GM12878 (cell line): ENCODE results near the gene TTC39B. TPM values are rescaled to one million over a fixed set of nuclear protein-coding genes. Genes with fewer than 3 reads are reported as not detected.

Experiments used
- ATAC-seq: fragments of 200-7000 bp; cut with Tn5 transposase; 3 replicates; pipeline ENCODE4 v1.9.1; 2020; ENCODE audit warnings: mild to moderate bottlenecking, moderate library complexity
- BruUV-seq: library from RNA; stranded (reverse); fragments of 400-500 nt; replicated peaks from 2 replicates; lab custom pipeline; 2021; lab: Mats Ljungman, UMichigan
- CTCF ChIA-PET: fragments of 300-600 bp; sonication (Branson Sonifier 250); formaldehyde crosslinking; extraction: SDS; loops from one replicate; lab custom pipeline; 2021; ENCODE audit warnings: inconsistent platforms; lab: Yijun Ruan, JAX
- POLR2A ChIA-PET: fragments of 350-600 bp; formaldehyde crosslinking; extraction: SDS; loops from one replicate; lab custom pipeline; 2021; ENCODE audit warnings: inconsistent platforms; lab: Charles Lee
- RAD21 ChIA-PET: fragments of 300-600 bp; sonication (Branson Sonifier 250); formaldehyde crosslinking; loops from one replicate; lab custom pipeline; 2023; ENCODE audit warnings: antibody characterized with exemption; ENCODE audit not compliant: unreplicated experiment; lab: Charles Lee
- SMC1A ChIA-PET: fragments of 300-600 bp; sonication (Branson Sonifier 250); formaldehyde crosslinking; loops from one replicate; lab custom pipeline; 2023; ENCODE audit not compliant: unreplicated experiment, uncharacterized antibody; lab: Charles Lee
- DNase-seq: peaks from one replicate; pipeline ENCODE4 v3.0.0-alpha.2; 2011; ENCODE audit warnings: low read depth, low spot score
- FAIRE-seq: peaks from 3 replicates; lab custom pipeline; 2011; peaks lifted over from hg19 to GRCh38; lab: Jason Lieb, UNC
- H2AFZ ChIP-seq: 2 replicates; pipeline ENCODE4 v1.6.0; 2011; ENCODE audit warnings: low read depth, low read length, control low read depth; ENCODE audit not compliant: control insufficient read depth
- H3K27ac ChIP-seq: 2 replicates; pipeline ENCODE4 v1.5.1; 2011; ENCODE audit warnings: control low read depth; ENCODE audit not compliant: control insufficient read depth, insufficient read depth
- H3K27me3 ChIP-seq, 2 experiments: replicated peaks in 1 of 2; 2 replicates each; pipeline versions ENCODE4 v1.6.0 to v1.6.1; 2011; ENCODE audit warnings: low read length in 1 of 2; ENCODE audit not compliant: control insufficient read depth in 2 of 2, insufficient read depth in 2 of 2
- H3K36me3 ChIP-seq, 2 experiments: 2 replicates each; pipeline ENCODE4 v1.5.1; 2011; ENCODE audit warnings: low read length in 1 of 2; ENCODE audit not compliant: control insufficient read depth in 2 of 2, insufficient read depth in 2 of 2
- H3K4me1 ChIP-seq: 2 replicates; pipeline ENCODE4 v1.6.1; 2011; ENCODE audit warnings: mild to moderate bottlenecking, low read length, moderate library complexity, mixed read lengths; ENCODE audit not compliant: control insufficient read depth, insufficient read depth
- H3K4me2 ChIP-seq: 2 replicates; pipeline ENCODE4 v1.6.0; 2011; ENCODE audit warnings: control low read depth; ENCODE audit not compliant: control insufficient read depth, insufficient read depth
- H3K4me3 ChIP-seq: fragments of 200-600 bp; sonication (generic); 2 replicates; pipeline ENCODE4 v1.5.1; 2016
- H3K79me2 ChIP-seq: 2 replicates; pipeline ENCODE4 v1.6.0; 2011; ENCODE audit warnings: low read length; ENCODE audit not compliant: control insufficient read depth, insufficient read depth
- H3K9ac ChIP-seq: 2 replicates; pipeline ENCODE4 v1.8.0; 2011; ENCODE audit warnings: low read length, control low read depth, mixed read lengths; ENCODE audit not compliant: control insufficient read depth, insufficient read depth
- H3K9me3 ChIP-seq: replicated peaks from 3 replicates; pipeline ENCODE4 v1.5.1; 2011; ENCODE audit warnings: mild to moderate bottlenecking, low read length; ENCODE audit not compliant: control insufficient read depth, insufficient read depth
- H4K20me1 ChIP-seq: 2 replicates; pipeline ENCODE4 v1.6.0; 2011; ENCODE audit not compliant: control insufficient read depth, insufficient read depth
- ATF3 ChIP-seq: IDR thresholded peaks from 2 replicates; pipeline ENCODE4 v1.6.1; 2011; ENCODE audit warnings: low read depth, mild to moderate bottlenecking, low read length, moderate library complexity, borderline replicate concordance; ENCODE audit errors: extremely low read depth
- BACH1 ChIP-seq: fragments of 450-650 bp; IDR thresholded peaks from 2 replicates; pipeline ENCODE4 v1.6.1; 2017; ENCODE audit warnings: mild to moderate bottlenecking, borderline replicate concordance
- BRCA1 ChIP-seq: IDR thresholded peaks from 2 replicates; pipeline ENCODE4 v1.6.1; 2011; ENCODE audit warnings: low read depth, low read length, improper control_type of control experiment
- CEBPB ChIP-seq, 2 experiments: fragments of 150-350 bp in 1 of 2; IDR thresholded peaks; 2 replicates each; pipeline ENCODE4 v1.6.1; 2012 to 2014; ENCODE audit warnings: low read depth in 2 of 2, low read length in 2 of 2, borderline replicate concordance in 1 of 2, inconsistent platforms in 1 of 2
- CHD1 ChIP-seq: IDR thresholded peaks from 2 replicates; pipeline ENCODE4 v1.6.1; 2012; ENCODE audit warnings: low read depth, low read length, improper control_type of control experiment
- CREB1 ChIP-seq: IDR thresholded peaks from 2 replicates; pipeline ENCODE4 v1.6.1; 2012; ENCODE audit warnings: low read depth, mild to moderate bottlenecking, inconsistent platforms
- ESRRA ChIP-seq: IDR thresholded peaks from 2 replicates; pipeline ENCODE4 v1.6.1; 2012; ENCODE audit warnings: mild to moderate bottlenecking, low read length, improper control_type of control experiment
- NR2F1 ChIP-seq: fragments of 450-650 bp; conservative IDR thresholded peaks from 2 replicates; pipeline ENCODE4 v1.6.1; 2017; ENCODE audit warnings: mild to moderate bottlenecking
- PAX8 ChIP-seq: fragments of 450-650 bp; IDR thresholded peaks from 2 replicates; pipeline ENCODE4 v1.6.1; 2017; ENCODE audit warnings: mild to moderate bottlenecking, moderate library complexity
- RFX5 ChIP-seq: IDR thresholded peaks from 2 replicates; pipeline ENCODE4 v1.6.1; 2011; ENCODE audit warnings: low read depth, low read length, improper control_type of control experiment
- SIX5 ChIP-seq: IDR thresholded peaks from 2 replicates; pipeline ENCODE4 v1.6.1; 2011; ENCODE audit warnings: mild to moderate bottlenecking, low read depth, low read length, moderate library complexity; ENCODE audit not compliant: severe bottlenecking
- USF1 ChIP-seq: IDR thresholded peaks from 2 replicates; pipeline ENCODE4 v1.6.1; 2011; ENCODE audit warnings: borderline replicate concordance, low read depth, mild to moderate bottlenecking, moderate library complexity, mixed read lengths, low read length; ENCODE audit not compliant: insufficient read depth; ENCODE audit errors: extremely low read length
- YY1 ChIP-seq: IDR thresholded peaks from 2 replicates; pipeline ENCODE4 v1.6.1; 2011; ENCODE audit warnings: low read depth, mild to moderate bottlenecking, low read length
- ZNF24 ChIP-seq: fragments of 450-650 bp; IDR thresholded peaks from 2 replicates; pipeline ENCODE4 v1.6.1; 2017; ENCODE audit warnings: antibody characterized with exemption, mild to moderate bottlenecking
- WGBS: methylation state at CpG from one replicate; pipeline ENCODE4 v1.1.6; 2016; ENCODE audit warnings: low lambda C conversion rate; ENCODE audit not compliant: insufficient replicate concordance, insufficient coverage; ENCODE audit errors: missing lambda C conversion rate; 5-methylcytosine and 5-hydroxymethylcytosine counted together
- in situ Hi-C: fragments of 300-500 bp; cut with MboI; formaldehyde crosslinking; loops from 9 replicates; pipeline ENCODE4 v1.14.3; 2018; ENCODE audit warnings: mixed read lengths
- intact Hi-C: fragments of 100-400 bp; cut with micrococcal nuclease; formaldehyde crosslinking; loops from one replicate; pipeline ENCODE4 v1.14.2; 2022; ENCODE audit not compliant: unreplicated experiment
- polyA plus RNA-seq, 11 experiments: library from polyadenylated mRNA; depleted of rRNA in 4 of 11; unstranded in 6 of 11; stranded (reverse) in 5 of 11; fragments of >200 nt; fragmentation: Nextera tagmentation in 4 of 11; fragmentation: Illumina TruSeq in 1 of 11; extraction: Ambion mirVana in 4 of 11; extraction: Trizol in 1 of 11; gene quantifications; 1 replicate in 1 of 11; 2 replicates in 10 of 11; pipeline versions ENCODE4 v1.2.1 to v1.2.3, GENCODE V29; 2011 to 2016; ENCODE audit warnings: inconsistent platforms in 2 of 11, missing spikeins in 2 of 11, low read depth in 1 of 11
- total RNA-seq, 4 experiments: library from RNA; depleted of rRNA in 3 of 4; stranded (reverse); fragments of >200 nt in 3 of 4; fragmentation: Illumina TruSeq in 1 of 4; extraction: Trizol in 1 of 4; gene quantifications; 2 replicates each; pipeline versions ENCODE4 v1.2.1 to v1.2.3, GENCODE V29; 2013 to 2021
- TF ChIP-seq, protein P1 (sequence below): fragments of 450-650 bp; IDR thresholded peaks from 2 replicates; pipeline ENCODE4 v1.6.1; 2016; ENCODE audit warnings: mild to moderate bottlenecking
- TF ChIP-seq, protein P2 (sequence below): IDR thresholded peaks from 2 replicates; pipeline ENCODE4 v1.6.1; 2011; ENCODE audit warnings: mild to moderate bottlenecking, low read depth, low read length, moderate library complexity; ENCODE audit not compliant: insufficient replicate concordance
- TF ChIP-seq, protein P3 (sequence below): fragments of 450-650 bp; IDR thresholded peaks from 2 replicates; pipeline ENCODE4 v1.6.1; 2014; ENCODE audit warnings: mild to moderate bottlenecking

The TTC39B gene
- total and polyA plus RNA-seq, 10 of the 15 experiments (the other 5 are each of a cell fraction or from before 2014, with no cell fraction given) = 0.68 to 2.5 (median 1.5) TPM

DNA sequence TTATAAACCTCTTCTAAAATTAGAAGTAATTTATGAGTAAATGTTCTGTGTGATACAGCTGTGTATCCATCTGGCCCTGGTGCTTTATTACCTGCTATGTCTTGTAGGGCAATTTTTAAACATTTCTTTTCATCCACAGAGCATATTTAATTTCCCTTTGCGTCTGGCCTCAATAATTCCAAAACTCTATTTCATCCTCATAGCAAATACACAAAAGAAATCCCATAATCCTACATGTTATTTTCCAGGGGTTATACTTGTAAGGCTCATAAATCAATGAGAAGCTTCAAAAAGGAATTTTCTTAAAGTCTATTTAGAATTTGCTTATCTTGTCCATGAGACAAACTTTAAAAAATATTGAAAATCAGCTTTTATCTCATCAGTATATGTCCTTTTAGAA is 167.0 kb downstream of the TTC39B start:
- no TSS peak for BruUV-seq
- H4K20me1 ChIP-seq = no peaks in the 10 kb centered on the region
- ChIA-PET SMC1A (no interaction called here), POLR2A (no interaction called here), CTCF (no interaction called here), RAD21 (no interaction called here)
- no peaks in the 10 kb centered on the region for H3K27me3 ChIP-seq
- WGBS = 0% methylated on average over 1 of the region's 1 CpG
- H3K4me2 ChIP-seq = no peak overlapping the region
- ATAC-seq (no peak), FAIRE-seq (no peak), DNase-seq (no peak)
- no peak overlapping the region for H3K27ac ChIP-seq
- H3K9me3 ChIP-seq = no peaks in the 10 kb centered on the region
- no peaks in the 10 kb centered on the region for H3K4me1 ChIP-seq
- no peaks in the 10 kb centered on the region for H3K36me3 ChIP-seq
- in situ Hi-C loops (loop anchor here (25.0 kb wide), 1 partner anchor 678 kb away; no protein-coding TSS in a partner anchor), intact Hi-C loops (no loop called here)
- no peak overlapping the region for H2AFZ ChIP-seq
- H3K9ac ChIP-seq = no peak overlapping the region
- H3K79me2 ChIP-seq = no peaks in the 10 kb centered on the region
- no peak overlapping the region for H3K4me3 ChIP-seq
- TF ChIP-seq SIX5 (no peak), NR2F1 (no peak), ZNF24 (no peak), PAX8 (no peak), CHD1 (no peak), ATF3 (no peak), USF1 (no peak), ESRRA (no peak), BRCA1 (no peak), YY1 (no peak), CEBPB (IDR thresholded peaks at IDR 0.05; ENCODE audit: borderline replicate concordance in 1 of 2, low read depth in 2 of 2, low read length in 2 of 2) (no peak), RFX5 (no peak), BACH1 (no peak), CREB1 (no peak)
- TF ChIP-seq, protein P1, sequence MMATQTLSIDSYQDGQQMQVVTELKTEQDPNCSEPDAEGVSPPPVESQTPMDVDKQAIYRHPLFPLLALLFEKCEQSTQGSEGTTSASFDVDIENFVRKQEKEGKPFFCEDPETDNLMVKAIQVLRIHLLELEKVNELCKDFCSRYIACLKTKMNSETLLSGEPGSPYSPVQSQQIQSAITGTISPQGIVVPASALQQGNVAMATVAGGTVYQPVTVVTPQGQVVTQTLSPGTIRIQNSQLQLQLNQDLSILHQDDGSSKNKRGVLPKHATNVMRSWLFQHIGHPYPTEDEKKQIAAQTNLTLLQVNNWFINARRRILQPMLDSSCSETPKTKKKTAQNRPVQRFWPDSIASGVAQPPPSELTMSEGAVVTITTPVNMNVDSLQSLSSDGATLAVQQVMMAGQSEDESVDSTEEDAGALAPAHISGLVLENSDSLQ = no peak
- TF ChIP-seq, protein P2, sequence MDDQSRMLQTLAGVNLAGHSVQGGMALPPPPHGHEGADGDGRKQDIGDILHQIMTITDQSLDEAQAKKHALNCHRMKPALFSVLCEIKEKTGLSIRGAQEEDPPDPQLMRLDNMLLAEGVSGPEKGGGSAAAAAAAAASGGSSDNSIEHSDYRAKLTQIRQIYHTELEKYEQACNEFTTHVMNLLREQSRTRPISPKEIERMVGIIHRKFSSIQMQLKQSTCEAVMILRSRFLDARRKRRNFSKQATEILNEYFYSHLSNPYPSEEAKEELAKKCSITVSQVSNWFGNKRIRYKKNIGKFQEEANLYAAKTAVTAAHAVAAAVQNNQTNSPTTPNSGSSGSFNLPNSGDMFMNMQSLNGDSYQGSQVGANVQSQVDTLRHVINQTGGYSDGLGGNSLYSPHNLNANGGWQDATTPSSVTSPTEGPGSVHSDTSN = no peak
- TF ChIP-seq, protein P3, sequence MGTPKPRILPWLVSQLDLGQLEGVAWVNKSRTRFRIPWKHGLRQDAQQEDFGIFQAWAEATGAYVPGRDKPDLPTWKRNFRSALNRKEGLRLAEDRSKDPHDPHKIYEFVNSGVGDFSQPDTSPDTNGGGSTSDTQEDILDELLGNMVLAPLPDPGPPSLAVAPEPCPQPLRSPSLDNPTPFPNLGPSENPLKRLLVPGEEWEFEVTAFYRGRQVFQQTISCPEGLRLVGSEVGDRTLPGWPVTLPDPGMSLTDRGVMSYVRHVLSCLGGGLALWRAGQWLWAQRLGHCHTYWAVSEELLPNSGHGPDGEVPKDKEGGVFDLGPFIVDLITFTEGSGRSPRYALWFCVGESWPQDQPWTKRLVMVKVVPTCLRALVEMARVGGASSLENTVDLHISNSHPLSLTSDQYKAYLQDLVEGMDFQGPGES = no peak
